Measurements from ENCODE around the gene MCEE. TPM values are rescaled to one million over a fixed set of nuclear protein-coding genes. Genes with fewer than 3 reads are reported as not detected.
"Not testable (repeated sequence)": the region's sequence is repeated elsewhere in the genome, so short reads cannot be mapped to it uniquely, and the experiment has no call there.

Gene MCEE
- total RNA-seq, 1 donor from 2014 or later: 11.5 TPM

DNA sequence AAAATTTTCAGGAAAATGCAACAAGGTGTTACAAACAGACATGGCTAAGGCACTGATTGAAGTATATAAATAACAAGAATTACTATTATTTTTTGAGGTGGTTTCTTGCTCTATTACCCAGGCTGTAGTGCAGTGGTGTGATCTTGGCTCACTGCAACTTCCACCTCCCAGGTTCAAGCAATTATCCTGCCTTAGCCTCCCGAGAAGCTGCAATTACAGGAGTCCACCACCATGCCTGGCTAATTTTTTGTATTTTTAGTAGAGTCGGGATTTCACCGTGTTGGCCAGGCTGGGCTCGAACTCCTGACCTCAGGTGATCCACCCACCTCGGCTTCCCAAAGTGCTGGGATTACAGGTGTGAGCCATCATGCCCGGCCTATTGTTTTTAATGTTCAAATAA lies 23.6 kb downstream of the MCEE start:
- not testable (repeated sequence) for H3K4me1 Mint-ChIP-seq (ENCODE audit: low read depth, unreplicated experiment); H3K9me3 Mint-ChIP-seq (ENCODE audit: unreplicated experiment); H3K36me3 Mint-ChIP-seq (ENCODE audit: unreplicated experiment); H3K4me3 Mint-ChIP-seq (ENCODE audit: unreplicated experiment); H3K27ac Mint-ChIP-seq (ENCODE audit: unreplicated experiment); H3K27me3 Mint-ChIP-seq (ENCODE audit: unreplicated experiment); DNase-seq
- TF ChIP-seq, protein P1, sequence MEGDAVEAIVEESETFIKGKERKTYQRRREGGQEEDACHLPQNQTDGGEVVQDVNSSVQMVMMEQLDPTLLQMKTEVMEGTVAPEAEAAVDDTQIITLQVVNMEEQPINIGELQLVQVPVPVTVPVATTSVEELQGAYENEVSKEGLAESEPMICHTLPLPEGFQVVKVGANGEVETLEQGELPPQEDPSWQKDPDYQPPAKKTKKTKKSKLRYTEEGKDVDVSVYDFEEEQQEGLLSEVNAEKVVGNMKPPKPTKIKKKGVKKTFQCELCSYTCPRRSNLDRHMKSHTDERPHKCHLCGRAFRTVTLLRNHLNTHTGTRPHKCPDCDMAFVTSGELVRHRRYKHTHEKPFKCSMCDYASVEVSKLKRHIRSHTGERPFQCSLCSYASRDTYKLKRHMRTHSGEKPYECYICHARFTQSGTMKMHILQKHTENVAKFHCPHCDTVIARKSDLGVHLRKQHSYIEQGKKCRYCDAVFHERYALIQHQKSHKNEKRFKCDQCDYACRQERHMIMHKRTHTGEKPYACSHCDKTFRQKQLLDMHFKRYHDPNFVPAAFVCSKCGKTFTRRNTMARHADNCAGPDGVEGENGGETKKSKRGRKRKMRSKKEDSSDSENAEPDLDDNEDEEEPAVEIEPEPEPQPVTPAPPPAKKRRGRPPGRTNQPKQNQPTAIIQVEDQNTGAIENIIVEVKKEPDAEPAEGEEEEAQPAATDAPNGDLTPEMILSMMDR (IDR thresholded peaks at IDR 0.05; ENCODE audit: partially characterized antibody, unreplicated experiment): peak; percentile 23

DNA sequence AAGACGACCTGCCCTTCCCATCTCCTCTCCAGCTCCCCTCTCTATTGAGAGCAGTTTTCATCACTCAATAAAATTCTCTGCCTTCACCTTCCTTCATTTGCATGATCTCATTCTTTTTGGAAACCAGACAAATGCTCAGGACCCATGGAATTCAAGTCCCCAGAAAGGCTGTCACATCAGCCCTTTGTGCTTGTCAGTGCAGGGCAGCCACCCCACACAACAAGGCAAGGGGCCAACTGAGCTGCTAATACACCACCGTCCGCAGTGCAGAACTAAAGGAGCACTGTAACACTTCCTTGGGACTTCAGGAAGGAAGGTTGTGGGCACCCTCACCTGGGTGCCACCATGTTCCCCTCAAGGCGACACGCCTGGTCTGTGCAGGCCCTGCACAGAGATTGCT lies 26.2 kb downstream of the MCEE start:
- Mint-ChIP-seq H3K27ac (ENCODE audit: unreplicated experiment) (no peak overlapping the region), H3K4me1 (ENCODE audit: low read depth, unreplicated experiment) (peaks cover 4% of the 10 kb centered on the region), H3K27me3 (ENCODE audit: unreplicated experiment) (no peaks in the 10 kb centered on the region), H3K36me3 (ENCODE audit: unreplicated experiment) (no peaks in the 10 kb centered on the region), H3K4me3 (ENCODE audit: unreplicated experiment) (no peak overlapping the region), H3K9me3 (ENCODE audit: unreplicated experiment) (peaks cover 2% of the 10 kb centered on the region)
- TF ChIP-seq, protein P1 (IDR thresholded peaks at IDR 0.05; ENCODE audit: partially characterized antibody, unreplicated experiment): no peak
- no peak for DNase-seq

DNA sequence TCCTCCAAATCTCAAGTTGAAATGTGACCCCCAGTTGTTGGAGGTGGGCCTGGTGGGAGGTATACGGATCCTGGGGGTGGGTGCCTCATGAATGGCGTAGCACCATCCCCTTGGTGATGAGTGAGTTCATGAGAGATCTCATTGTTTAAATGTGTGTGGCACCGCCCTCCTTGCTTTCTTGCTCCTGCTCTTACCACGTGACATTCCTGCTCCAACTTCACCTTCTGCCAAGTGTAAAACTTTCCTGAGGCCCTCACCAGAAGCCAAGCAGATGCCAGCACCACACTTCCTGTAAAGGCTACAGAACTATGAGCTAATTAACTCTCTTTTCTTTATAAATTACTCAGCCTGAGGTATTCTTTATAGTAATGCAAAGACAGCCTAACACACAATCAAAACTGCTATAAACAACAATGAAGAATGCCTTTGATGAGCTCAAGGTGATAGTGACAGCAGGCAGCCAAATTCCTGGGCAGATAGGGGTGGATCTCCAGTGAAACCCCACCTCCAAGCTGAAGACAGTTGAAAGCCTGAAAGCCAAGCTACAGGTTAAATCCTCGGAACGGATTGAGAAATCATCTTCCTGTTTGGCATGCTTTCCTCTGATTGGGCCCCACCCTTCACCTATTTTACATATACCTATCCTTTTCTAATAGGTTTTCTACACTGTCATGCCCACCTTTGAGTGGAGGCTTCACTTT lies 26.9 kb downstream of the MCEE start:
- H3K36me3 Mint-ChIP-seq (ENCODE audit: unreplicated experiment): no peaks in the 10 kb centered on the region
- DNase-seq: no peak
- H3K27ac Mint-ChIP-seq (ENCODE audit: unreplicated experiment): no peak overlapping the region
- H3K4me3 Mint-ChIP-seq (ENCODE audit: unreplicated experiment): no peak overlapping the region
- no peaks in the 10 kb centered on the region for H3K27me3 Mint-ChIP-seq (ENCODE audit: unreplicated experiment)
- peaks cover 4% of the 10 kb centered on the region for H3K4me1 Mint-ChIP-seq (ENCODE audit: low read depth, unreplicated experiment)
- TF ChIP-seq, protein P1 (IDR thresholded peaks at IDR 0.05; ENCODE audit: partially characterized antibody, unreplicated experiment): no peak
- H3K9me3 Mint-ChIP-seq (ENCODE audit: unreplicated experiment): peaks cover 2% of the 10 kb centered on the region

- peaks cover 2% of the 10 kb centered on the region for H3K9me3 Mint-ChIP-seq (ENCODE audit: unreplicated experiment)
- no peaks in the 10 kb centered on the region for H3K27me3 Mint-ChIP-seq (ENCODE audit: unreplicated experiment)
- H3K4me3 Mint-ChIP-seq (ENCODE audit: unreplicated experiment): no peak overlapping the region
- peaks cover 4% of the 10 kb centered on the region for H3K4me1 Mint-ChIP-seq (ENCODE audit: low read depth, unreplicated experiment)
- no peak for DNase-seq
- H3K27ac Mint-ChIP-seq (ENCODE audit: unreplicated experiment): no peak overlapping the region
- TF ChIP-seq, protein P1 (IDR thresholded peaks at IDR 0.05; ENCODE audit: partially characterized antibody, unreplicated experiment): no peak
- no peaks in the 10 kb centered on the region for H3K36me3 Mint-ChIP-seq (ENCODE audit: unreplicated experiment)
Observed at GRCh38 chr2:71101656-71102055, 28.4 kb downstream of the MCEE start.

DNA sequence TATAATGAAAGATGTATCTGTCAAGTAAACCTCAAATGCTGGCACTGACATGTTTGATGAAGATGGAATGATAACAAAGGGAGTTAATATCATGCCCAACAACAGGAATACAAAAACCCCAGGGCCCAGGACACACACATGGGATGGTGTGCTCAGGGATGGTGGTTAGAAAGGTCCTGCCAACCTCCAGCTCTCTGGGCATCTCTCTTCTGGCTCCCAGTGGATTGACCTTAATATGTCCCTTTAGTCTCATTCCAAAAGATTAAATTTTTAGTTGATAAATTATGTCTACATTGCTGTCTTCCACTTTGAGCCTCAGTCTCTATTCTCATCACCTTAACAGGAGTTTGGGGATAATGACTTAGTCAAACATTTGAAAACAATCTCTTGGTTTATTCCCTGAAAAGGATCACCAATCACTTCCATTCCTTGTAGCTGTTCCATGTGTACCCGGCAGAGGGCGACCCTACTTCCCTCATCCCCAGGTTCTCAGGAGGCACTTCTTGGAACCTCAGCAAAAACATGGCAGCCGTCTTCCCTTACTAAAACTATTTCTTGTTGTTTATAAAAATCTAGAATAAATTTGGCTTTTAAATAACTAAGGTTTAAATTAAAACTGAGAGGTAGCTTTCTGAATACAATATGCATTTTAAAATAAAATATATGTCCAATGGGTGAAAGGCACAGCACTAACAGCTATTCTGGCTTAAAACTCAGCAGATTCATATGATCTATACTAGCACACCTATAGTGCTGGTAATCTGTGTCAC lies 29.6 kb downstream of the MCEE start:
- H3K4me1 Mint-ChIP-seq (ENCODE audit: low read depth, unreplicated experiment): peaks cover 4% of the 10 kb centered on the region
- TF ChIP-seq, protein P1 (IDR thresholded peaks at IDR 0.05; ENCODE audit: partially characterized antibody, unreplicated experiment): peak; percentile 80
- H3K9me3 Mint-ChIP-seq (ENCODE audit: unreplicated experiment): peaks cover under 1% of the 10 kb centered on the region
- no peaks in the 10 kb centered on the region for H3K27me3 Mint-ChIP-seq (ENCODE audit: unreplicated experiment)
- DNase-seq: peak; percentile 77
- no peak overlapping the region for H3K4me3 Mint-ChIP-seq (ENCODE audit: unreplicated experiment)
- H3K36me3 Mint-ChIP-seq (ENCODE audit: unreplicated experiment): no peaks in the 10 kb centered on the region
- H3K27ac Mint-ChIP-seq (ENCODE audit: unreplicated experiment): no peak overlapping the region

DNA sequence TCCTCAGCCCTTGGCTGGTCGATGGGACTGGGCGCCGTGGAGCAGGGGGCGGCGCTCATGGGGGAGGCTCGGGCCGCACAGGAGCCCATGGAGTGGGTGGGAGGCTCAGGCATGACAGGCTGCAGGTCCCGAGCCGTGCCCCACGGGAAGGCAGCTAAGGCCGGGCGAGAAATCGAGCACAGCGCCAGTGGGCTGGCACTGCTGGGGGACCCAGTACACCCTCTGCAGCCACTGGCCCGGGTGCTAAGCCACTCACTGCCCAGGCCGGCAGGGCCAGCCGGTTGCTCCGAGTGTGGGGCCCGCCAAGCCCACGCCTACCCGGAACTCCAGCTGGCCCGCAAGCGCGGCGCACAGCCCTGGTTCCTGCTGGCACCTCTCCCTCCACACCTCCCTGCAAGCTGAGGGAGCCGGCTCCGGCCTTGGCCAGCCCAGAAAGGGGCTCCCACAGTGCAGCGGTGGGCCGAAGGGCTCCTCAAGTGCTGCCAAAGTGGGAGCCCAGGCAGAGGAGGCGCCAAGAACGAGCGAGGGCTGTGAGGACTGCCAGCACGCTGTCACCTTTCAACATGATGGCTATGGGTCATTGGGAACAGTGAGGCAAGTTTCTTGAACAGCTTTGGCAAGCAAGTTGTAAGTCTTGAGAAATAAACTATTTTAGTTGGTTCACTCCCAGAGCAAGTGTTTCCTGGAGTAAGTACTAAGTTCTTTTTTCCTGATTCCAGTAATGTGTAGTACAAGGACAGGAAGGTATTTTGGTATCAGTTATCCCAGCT lies 37.4 kb downstream of the MCEE start:
- DNase-seq; H3K4me1 Mint-ChIP-seq (ENCODE audit: low read depth, unreplicated experiment); H3K36me3 Mint-ChIP-seq (ENCODE audit: unreplicated experiment); H3K4me3 Mint-ChIP-seq (ENCODE audit: unreplicated experiment); H3K27me3 Mint-ChIP-seq (ENCODE audit: unreplicated experiment); H3K27ac Mint-ChIP-seq (ENCODE audit: unreplicated experiment); H3K9me3 Mint-ChIP-seq (ENCODE audit: unreplicated experiment): not testable (repeated sequence)

GRCh38 chr2:71091808-71092207 lies 38.2 kb downstream of the MCEE start:
- H3K4me1 Mint-ChIP-seq (ENCODE audit: low read depth, unreplicated experiment); H3K9me3 Mint-ChIP-seq (ENCODE audit: unreplicated experiment); H3K27me3 Mint-ChIP-seq (ENCODE audit: unreplicated experiment); DNase-seq; H3K27ac Mint-ChIP-seq (ENCODE audit: unreplicated experiment); H3K36me3 Mint-ChIP-seq (ENCODE audit: unreplicated experiment); H3K4me3 Mint-ChIP-seq (ENCODE audit: unreplicated experiment): not testable (repeated sequence)
